ENCODE measurements around the gene GNG12.

GRCh38 chr1:67773462-67773861, 59.8 kb downstream of the GNG12 start:
- no peak for TF ChIP-seq POLR2A (IDR thresholded peaks at IDR 0.05; ENCODE audit: low read length)
- no peak for TF ChIP-seq GATA1 (IDR thresholded peaks at IDR 0.05; ENCODE audit: low read depth, low read length)

Data from erythroblast (primary cell).